Activated CD4-positive, alpha-beta T cell treated with anti-CD3 and anti-CD28 coated beads for 4 hours (primary cell): ENCODE data around the gene RPL19.
"Not testable (repeated sequence)": the region's sequence is repeated elsewhere in the genome, so short reads cannot be mapped to it uniquely, and the experiment has no call there.

Experiments
- DNase-seq, 2 donors: peaks; one replicate each; pipeline ENCODE4 v3.0.0-alpha.2; 2020

RPL19 gene

GRCh38 chr17:39225959-39226683 lies 26.0 kb downstream of the RPL19 start:
- DNase-seq, result peak; percentile 44 to 45

- DNase-seq, result no peak
These were observed 27.4 kb downstream of the RPL19 start for GRCh38 chr17:39227364-39227919.

GRCh38 chr17:39229274-39229913 lies 29.3 kb downstream of the RPL19 start:
- DNase-seq, result no peak

GRCh38 chr17:39230361-39230760 lies 30.3 kb downstream of the RPL19 start:
- no peak for DNase-seq

- DNase-seq, result no peak
These were observed 31.0 kb downstream of the RPL19 start for GRCh38 chr17:39231091-39231561.

GRCh38 chr17:39231591-39232551 lies 31.8 kb downstream of the RPL19 start:
- peak; percentile 51 to 54 for DNase-seq

GRCh38 chr17:39235555-39236449 lies 35.7 kb downstream of the RPL19 start:
- peak; percentile 23 to 24 for DNase-seq

GRCh38 chr17:39236450-39236927 lies 36.4 kb downstream of the RPL19 start:
- DNase-seq, result no peak

GRCh38 chr17:39236981-39237441 lies 36.9 kb downstream of the RPL19 start:
- no peak for DNase-seq

- DNase-seq, result no peak
These were observed 37.5 kb downstream of the RPL19 start for GRCh38 chr17:39237586-39237985.

GRCh38 chr17:39238311-39238972 lies 38.4 kb downstream of the RPL19 start:
- peak; percentile 75 to 82 for DNase-seq

- DNase-seq, result peak; percentile 50 to 67
These were observed 39.7 kb downstream of the RPL19 start for GRCh38 chr17:39239640-39240314.

- no peak for DNase-seq
These were observed 40.5 kb downstream of the RPL19 start for GRCh38 chr17:39240631-39241030.

GRCh38 chr17:39243155-39243554 lies 43.1 kb downstream of the RPL19 start:
- DNase-seq, result no peak

- DNase-seq, result no peak
These were observed 44.0 kb downstream of the RPL19 start for GRCh38 chr17:39244016-39244599.

- peak; percentile 79 to 93 for DNase-seq
These were observed 44.8 kb downstream of the RPL19 start for GRCh38 chr17:39244600-39245570.

- no peak for DNase-seq
These were observed 46.2 kb downstream of the RPL19 start for GRCh38 chr17:39246274-39246673.

GRCh38 chr17:39250076-39250475 lies 50.0 kb downstream of the RPL19 start:
- not testable (repeated sequence) for DNase-seq

GRCh38 chr17:39251997-39252396 lies 51.9 kb downstream of the RPL19 start:
- DNase-seq, result no peak
